Neural progenitor cell (in vitro differentiated cells): ENCODE measurements around the gene WIPF1. TPM values are rescaled to one million over a fixed set of nuclear protein-coding genes. Genes with fewer than 3 reads are reported as not detected.

Experiments
- DNase-seq: peaks from one replicate; pipeline ENCODE4 v3.0.0-alpha.2; 2016; ENCODE audit warnings: low spot score
- H2AFZ ChIP-seq: fragments of 200-600 bp; sonication (generic); replicated peaks from 2 replicates; pipeline ENCODE4 v1.6.1; 2016; ENCODE audit warnings: antibody characterized with exemption
- H3F3A ChIP-seq: fragments of 200-600 bp; sonication (generic); 2 replicates; pipeline ENCODE4 v1.6.1; 2016; ENCODE audit warnings: antibody characterized with exemption, low read depth
- H3K27ac ChIP-seq: fragments of 200-600 bp; sonication (generic); 2 replicates; pipeline ENCODE4 v1.5.1; 2016; ENCODE audit warnings: mild to moderate bottlenecking
- H3K27me3 ChIP-seq: fragments of 200-600 bp; sonication (generic); 2 replicates; pipeline ENCODE4 v1.6.1; 2016; ENCODE audit warnings: mild to moderate bottlenecking, moderate library complexity
- H3K36me3 ChIP-seq: fragments of 200-600 bp; sonication (generic); 2 replicates; pipeline ENCODE4 v1.5.1; 2016
- H3K4me1 ChIP-seq: fragments of 200-600 bp; sonication (generic); 2 replicates; pipeline ENCODE4 v1.6.1; 2016; ENCODE audit warnings: mixed run types
- H3K4me2 ChIP-seq: fragments of 200-600 bp; sonication (generic); 2 replicates; pipeline ENCODE4 v1.6.1; 2016
- H3K4me3 ChIP-seq: fragments of 200-600 bp; sonication (generic); 2 replicates; pipeline ENCODE4 v1.5.1; 2016
- H3K79me2 ChIP-seq: fragments of 200-600 bp; sonication (generic); 2 replicates; pipeline ENCODE4 v1.6.1; 2016; ENCODE audit warnings: low read depth
- H3K9ac ChIP-seq: fragments of 200-600 bp; sonication (generic); 2 replicates; pipeline ENCODE4 v1.6.1; 2016
- H3K9me3 ChIP-seq: fragments of 200-600 bp; sonication (generic); 2 replicates; pipeline ENCODE4 v1.5.1; 2016; ENCODE audit warnings: low read depth
- H4K20me1 ChIP-seq: fragments of 200-600 bp; sonication (generic); 2 replicates; pipeline ENCODE4 v1.6.1; 2016; ENCODE audit warnings: low read depth
- H3K27ac Mint-ChIP-seq: 3 replicates; pipeline ENCODE4 v1.8.0; 2021; ENCODE audit warnings: mixed read lengths
- H3K27me3 Mint-ChIP-seq: 2 replicates; pipeline ENCODE4 v1.8.0; 2022; ENCODE audit warnings: low read depth, mild to moderate bottlenecking, inconsistent platforms, moderate library complexity, mixed read lengths; ENCODE audit not compliant: insufficient read depth
- H3K36me3 Mint-ChIP-seq: 3 replicates; pipeline ENCODE4 v1.8.0; 2021; ENCODE audit warnings: mixed read lengths
- H3K4me1 Mint-ChIP-seq: 3 replicates; pipeline ENCODE4 v1.8.0; 2021; ENCODE audit warnings: mixed read lengths
- H3K4me3 Mint-ChIP-seq: 3 replicates; pipeline ENCODE4 v1.8.0; 2021; ENCODE audit warnings: mild to moderate bottlenecking, moderate library complexity, mixed read lengths
- H3K9me3 Mint-ChIP-seq: 3 replicates; pipeline ENCODE4 v1.8.0; 2020; ENCODE audit warnings: mixed read lengths
- EZH2 ChIP-seq: fragments of 200-600 bp; sonication (generic); IDR thresholded peaks from 2 replicates; pipeline ENCODE4 v1.6.1; 2017; ENCODE audit warnings: antibody characterized with exemption, mild to moderate bottlenecking, moderate library complexity
- EZH2phosphoT487 ChIP-seq: fragments of 200-600 bp; sonication (generic); IDR thresholded peaks from 2 replicates; pipeline ENCODE4 v1.6.1; 2017; ENCODE audit warnings: antibody characterized with exemption
- total RNA-seq: library from RNA; depleted of rRNA; stranded (reverse); fragments of >200 nt; gene quantifications from 2 replicates; pipeline ENCODE4 v1.2.3, GENCODE V29; 2015; ENCODE audit warnings: low replicate concordance
- TF ChIP-seq, protein P1 (sequence below): fragments of 200-600 bp; sonication (generic); IDR thresholded peaks from 2 replicates; pipeline ENCODE4 v1.5.1; 2017; ENCODE audit warnings: antibody characterized with exemption, mild to moderate bottlenecking

Gene WIPF1
- total RNA-seq, 1 donor from 2014 or later = 17.2 TPM

DNA sequence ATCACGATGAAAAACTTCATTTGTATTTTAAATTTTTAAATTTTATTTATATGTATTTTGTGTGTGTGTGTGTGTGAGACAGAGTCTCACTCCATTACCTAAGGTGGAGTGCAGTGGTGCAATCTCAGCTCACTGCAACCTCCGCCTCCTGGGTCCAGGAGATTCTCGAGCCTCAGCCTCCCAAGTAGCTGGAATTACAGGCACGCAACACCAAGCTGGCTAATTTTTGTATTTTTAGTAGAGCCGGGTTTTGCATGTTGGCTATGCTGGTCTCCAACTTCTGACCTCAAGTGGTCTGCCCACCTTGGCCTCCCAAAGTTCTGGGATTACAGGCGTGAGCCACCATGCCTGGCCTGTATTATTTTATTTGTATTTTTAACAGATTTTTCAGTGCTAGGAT lies 45.8 kb upstream of the WIPF1 start:
- no peaks in the 10 kb centered on the region for H3K9me3 ChIP-seq
- H3F3A ChIP-seq = no peaks in the 10 kb centered on the region
- H3K4me3 ChIP-seq = no peak overlapping the region
- no peaks in the 10 kb centered on the region for H3K27me3 ChIP-seq
- no peak overlapping the region for H2AFZ ChIP-seq
- Mint-ChIP-seq H3K4me1 (no peaks in the 10 kb centered on the region), H3K36me3 (peaks cover 21% of the 10 kb centered on the region), H3K9me3 (peaks cover 22% of the 10 kb centered on the region), H3K27me3 (no peaks in the 10 kb centered on the region), H3K4me3 (no peak overlapping the region), H3K27ac (no peak overlapping the region)
- TF ChIP-seq EZH2phosphoT487 (no peak), EZH2 (no peak)
- TF ChIP-seq, protein P1, sequence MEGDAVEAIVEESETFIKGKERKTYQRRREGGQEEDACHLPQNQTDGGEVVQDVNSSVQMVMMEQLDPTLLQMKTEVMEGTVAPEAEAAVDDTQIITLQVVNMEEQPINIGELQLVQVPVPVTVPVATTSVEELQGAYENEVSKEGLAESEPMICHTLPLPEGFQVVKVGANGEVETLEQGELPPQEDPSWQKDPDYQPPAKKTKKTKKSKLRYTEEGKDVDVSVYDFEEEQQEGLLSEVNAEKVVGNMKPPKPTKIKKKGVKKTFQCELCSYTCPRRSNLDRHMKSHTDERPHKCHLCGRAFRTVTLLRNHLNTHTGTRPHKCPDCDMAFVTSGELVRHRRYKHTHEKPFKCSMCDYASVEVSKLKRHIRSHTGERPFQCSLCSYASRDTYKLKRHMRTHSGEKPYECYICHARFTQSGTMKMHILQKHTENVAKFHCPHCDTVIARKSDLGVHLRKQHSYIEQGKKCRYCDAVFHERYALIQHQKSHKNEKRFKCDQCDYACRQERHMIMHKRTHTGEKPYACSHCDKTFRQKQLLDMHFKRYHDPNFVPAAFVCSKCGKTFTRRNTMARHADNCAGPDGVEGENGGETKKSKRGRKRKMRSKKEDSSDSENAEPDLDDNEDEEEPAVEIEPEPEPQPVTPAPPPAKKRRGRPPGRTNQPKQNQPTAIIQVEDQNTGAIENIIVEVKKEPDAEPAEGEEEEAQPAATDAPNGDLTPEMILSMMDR = no peak
- DNase-seq = no peak
- no peaks in the 10 kb centered on the region for H3K4me1 ChIP-seq
- no peaks in the 10 kb centered on the region for H4K20me1 ChIP-seq
- H3K36me3 ChIP-seq = no peaks in the 10 kb centered on the region
- H3K79me2 ChIP-seq = no peaks in the 10 kb centered on the region
- no peak overlapping the region for H3K9ac ChIP-seq
- no peak overlapping the region for H3K4me2 ChIP-seq
- H3K27ac ChIP-seq = no peak overlapping the region

DNA sequence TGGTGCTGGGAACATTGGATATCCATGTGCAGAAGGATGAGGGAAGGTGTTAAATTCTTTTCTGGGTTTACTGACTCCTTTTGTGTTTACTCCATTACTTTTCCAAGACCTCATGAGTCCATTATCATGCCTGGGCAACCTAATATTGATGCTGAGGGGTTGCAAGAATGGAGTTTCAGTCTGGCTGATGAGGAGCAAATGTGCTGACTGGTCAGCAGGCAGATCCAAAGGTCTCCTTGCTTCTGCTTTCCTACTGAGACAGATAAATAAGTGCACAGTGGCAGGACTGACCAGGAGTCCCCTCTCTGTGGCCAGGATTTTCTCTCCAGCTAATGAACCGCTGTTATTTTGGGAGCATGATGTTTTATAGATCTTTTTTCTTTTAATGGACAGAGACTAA lies 43.6 kb upstream of the WIPF1 start:
- Histone ChIP-seq H3K9ac (no peak overlapping the region), H3K27ac (no peak overlapping the region), H3K27me3 (no peaks in the 10 kb centered on the region), H3K36me3 (no peaks in the 10 kb centered on the region), H3K9me3 (no peaks in the 10 kb centered on the region), H3F3A (no peaks in the 10 kb centered on the region), H4K20me1 (no peaks in the 10 kb centered on the region), H3K4me1 (no peaks in the 10 kb centered on the region), H3K4me3 (no peak overlapping the region), H2AFZ (no peak overlapping the region), H3K79me2 (no peaks in the 10 kb centered on the region), H3K4me2 (no peak overlapping the region)
- no peaks in the 10 kb centered on the region for H3K27me3 Mint-ChIP-seq
- TF ChIP-seq, protein P1 = no peak
- TF ChIP-seq EZH2phosphoT487 (no peak), EZH2 (no peak)
- H3K4me1 Mint-ChIP-seq = no peaks in the 10 kb centered on the region
- no peak overlapping the region for H3K27ac Mint-ChIP-seq
- DNase-seq = no peak
- no peak overlapping the region for H3K4me3 Mint-ChIP-seq
- H3K9me3 Mint-ChIP-seq = peaks cover 13% of the 10 kb centered on the region
- peaks cover 9% of the 10 kb centered on the region for H3K36me3 Mint-ChIP-seq

DNA sequence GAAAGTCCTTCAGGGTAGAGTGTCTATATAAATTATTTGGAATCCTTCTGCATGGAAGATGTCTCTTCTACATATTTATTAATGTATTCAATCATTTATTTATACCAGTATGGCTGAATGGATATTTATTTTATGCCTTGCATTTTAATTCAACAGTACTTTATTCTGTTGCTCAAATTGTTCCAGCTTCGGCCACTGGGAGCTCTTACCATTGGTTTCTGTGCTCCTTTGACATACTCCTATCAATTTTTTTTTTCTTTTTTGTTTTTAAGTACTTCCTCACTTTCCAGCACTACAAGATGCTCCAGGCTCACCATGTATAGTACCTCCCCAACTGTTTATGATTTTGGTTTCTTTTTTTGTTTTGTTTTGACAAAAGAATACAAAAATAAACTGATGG lies 39.4 kb upstream of the WIPF1 start:
- H2AFZ ChIP-seq = no peak overlapping the region
- Mint-ChIP-seq H3K4me1 (peaks cover 15% of the 10 kb centered on the region), H3K9me3 (peaks cover 5% of the 10 kb centered on the region), H3K4me3 (no peak overlapping the region), H3K27ac (no peak overlapping the region), H3K27me3 (no peaks in the 10 kb centered on the region), H3K36me3 (peaks cover 7% of the 10 kb centered on the region)
- H3K4me1 ChIP-seq = peaks cover 12% of the 10 kb centered on the region
- H3K27me3 ChIP-seq = no peaks in the 10 kb centered on the region
- no peak overlapping the region for H3K4me2 ChIP-seq
- H3K4me3 ChIP-seq = no peak overlapping the region
- H3K27ac ChIP-seq = no peak overlapping the region
- no peaks in the 10 kb centered on the region for H3K79me2 ChIP-seq
- DNase-seq = no peak
- no peaks in the 10 kb centered on the region for H3K9me3 ChIP-seq
- H3F3A ChIP-seq = no peaks in the 10 kb centered on the region
- TF ChIP-seq, protein P1 = no peak
- TF ChIP-seq EZH2phosphoT487 = no peak
- TF ChIP-seq EZH2 = no peak
- H3K9ac ChIP-seq = no peak overlapping the region
- no peaks in the 10 kb centered on the region for H3K36me3 ChIP-seq
- H4K20me1 ChIP-seq = no peaks in the 10 kb centered on the region
